ENCODE results near the gene COA1.

Gene COA1

DNA sequence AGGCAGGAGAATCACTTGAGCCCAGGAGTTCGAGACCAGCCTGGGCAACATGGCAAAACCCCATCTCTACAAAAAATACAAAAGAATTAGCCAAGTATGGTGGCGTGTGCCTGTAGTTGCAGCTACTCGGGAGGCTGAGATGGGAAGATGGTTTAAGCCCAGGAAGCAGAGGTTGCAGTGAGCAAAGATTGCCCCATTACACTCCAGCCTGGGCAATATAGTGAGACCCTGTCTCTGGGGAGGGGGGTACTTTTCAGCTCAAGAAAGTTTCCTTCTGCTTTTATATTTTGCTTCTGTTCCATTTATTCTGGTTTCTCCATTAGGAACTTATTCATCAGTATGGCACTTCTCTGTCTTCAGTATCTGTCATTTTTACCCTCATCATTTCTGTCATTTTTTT is 48.6 kb downstream of the COA1 start:
- Histone ChIP-seq H3K27ac (replicated peaks) (no peak overlapping the region), H3K27me3 (ENCODE audit: insufficient read depth, poor library complexity, severe bottlenecking) (no peaks in the 10 kb centered on the region), H3K4me3 (replicated peaks; ENCODE audit: insufficient read depth, low read length) (no peak overlapping the region)
- DNase-seq (ENCODE audit: low read depth in 1 of 2, low spot score in 1 of 2): no peak
- TF ChIP-seq, protein P1, sequence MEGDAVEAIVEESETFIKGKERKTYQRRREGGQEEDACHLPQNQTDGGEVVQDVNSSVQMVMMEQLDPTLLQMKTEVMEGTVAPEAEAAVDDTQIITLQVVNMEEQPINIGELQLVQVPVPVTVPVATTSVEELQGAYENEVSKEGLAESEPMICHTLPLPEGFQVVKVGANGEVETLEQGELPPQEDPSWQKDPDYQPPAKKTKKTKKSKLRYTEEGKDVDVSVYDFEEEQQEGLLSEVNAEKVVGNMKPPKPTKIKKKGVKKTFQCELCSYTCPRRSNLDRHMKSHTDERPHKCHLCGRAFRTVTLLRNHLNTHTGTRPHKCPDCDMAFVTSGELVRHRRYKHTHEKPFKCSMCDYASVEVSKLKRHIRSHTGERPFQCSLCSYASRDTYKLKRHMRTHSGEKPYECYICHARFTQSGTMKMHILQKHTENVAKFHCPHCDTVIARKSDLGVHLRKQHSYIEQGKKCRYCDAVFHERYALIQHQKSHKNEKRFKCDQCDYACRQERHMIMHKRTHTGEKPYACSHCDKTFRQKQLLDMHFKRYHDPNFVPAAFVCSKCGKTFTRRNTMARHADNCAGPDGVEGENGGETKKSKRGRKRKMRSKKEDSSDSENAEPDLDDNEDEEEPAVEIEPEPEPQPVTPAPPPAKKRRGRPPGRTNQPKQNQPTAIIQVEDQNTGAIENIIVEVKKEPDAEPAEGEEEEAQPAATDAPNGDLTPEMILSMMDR (IDR thresholded peaks at IDR 0.05; ENCODE audit: insufficient read depth, low read length): no peak
- no peak for TF ChIP-seq POLR2AphosphoS5 (IDR thresholded peaks at IDR 0.05; ENCODE audit: low read depth)

DNA sequence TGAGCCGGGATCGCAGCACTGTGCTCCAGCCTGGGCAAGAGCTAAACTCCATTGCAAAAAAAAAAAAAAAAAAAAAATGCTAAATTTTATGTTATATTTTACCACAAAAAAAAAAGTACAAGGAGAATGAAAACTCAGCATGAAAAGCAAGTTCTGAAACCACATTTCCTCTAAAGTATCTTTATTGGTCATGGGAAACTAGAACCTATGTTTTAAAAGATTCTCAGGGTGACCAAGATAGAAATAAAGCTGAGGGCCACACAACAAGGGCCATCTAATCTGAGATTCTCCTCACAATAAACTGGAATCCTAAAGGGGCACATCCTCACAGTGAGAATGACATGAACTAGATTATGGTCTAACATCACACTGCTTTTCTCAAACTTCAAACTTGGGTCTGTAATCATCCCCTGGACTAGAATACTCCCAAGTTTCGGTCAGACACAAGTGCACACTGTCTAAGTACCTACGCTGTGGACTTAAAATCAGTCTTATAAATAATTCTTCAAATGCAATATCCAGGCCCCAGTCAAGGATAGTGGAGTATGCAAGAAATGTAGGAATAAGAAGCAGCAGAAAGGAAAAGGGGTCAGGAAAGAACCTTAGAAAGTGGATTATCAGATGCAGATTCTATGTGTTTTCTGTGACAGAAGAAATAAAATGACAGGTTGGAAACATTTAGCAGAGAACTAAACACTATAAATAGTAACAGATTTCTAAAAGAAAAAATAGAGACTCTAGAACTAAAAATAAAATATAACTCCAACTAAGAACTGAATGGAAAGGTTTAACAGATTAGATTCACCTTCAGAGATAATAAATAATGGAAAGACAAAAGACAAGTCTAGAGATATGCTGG is 49.9 kb downstream of the COA1 start:
- Histone ChIP-seq H3K27me3 (ENCODE audit: insufficient read depth, poor library complexity, severe bottlenecking) (no peaks in the 10 kb centered on the region), H3K27ac (replicated peaks) (no peak overlapping the region), H3K4me3 (replicated peaks; ENCODE audit: insufficient read depth, low read length) (no peak overlapping the region)
- TF ChIP-seq GABPA (IDR thresholded peaks at IDR 0.05; ENCODE audit: low read depth) (no peak), SPI1 (IDR thresholded peaks at IDR 0.05; ENCODE audit: borderline replicate concordance, low read depth) (no peak), REST (IDR thresholded peaks at IDR 0.05; ENCODE audit: insufficient replicate concordance, low read depth) (no peak), POLR2AphosphoS5 (IDR thresholded peaks at IDR 0.05; ENCODE audit: low read depth) (no peak)
- TF ChIP-seq, protein P1 (IDR thresholded peaks at IDR 0.05; ENCODE audit: insufficient read depth, low read length): no peak
- no peak for DNase-seq (ENCODE audit: low read depth in 1 of 2, low spot score in 1 of 2)

DNA sequence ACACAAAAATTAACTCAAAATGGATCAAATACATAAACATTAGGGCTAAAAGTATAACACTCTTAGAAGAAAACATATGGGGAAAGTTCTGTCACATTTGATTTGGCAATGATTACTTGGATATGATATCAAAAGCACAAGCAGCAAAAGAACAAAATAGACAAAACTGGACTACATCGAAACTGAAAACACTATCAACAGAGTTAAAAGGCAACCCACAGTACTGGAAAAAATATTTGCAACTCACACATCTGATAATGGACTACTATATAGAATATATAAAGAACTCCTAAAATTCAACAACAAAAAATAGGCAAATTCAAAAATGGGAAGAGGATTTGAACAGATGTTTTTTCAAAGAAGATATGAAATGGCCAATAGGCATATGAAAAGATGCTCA is 51.0 kb downstream of the COA1 start:
- Histone ChIP-seq H3K4me3 (replicated peaks; ENCODE audit: insufficient read depth, low read length) (no peak overlapping the region), H3K27ac (replicated peaks) (no peak overlapping the region), H3K27me3 (ENCODE audit: insufficient read depth, poor library complexity, severe bottlenecking) (no peaks in the 10 kb centered on the region)
- TF ChIP-seq GABPA (IDR thresholded peaks at IDR 0.05; ENCODE audit: low read depth) (no peak), POLR2AphosphoS5 (IDR thresholded peaks at IDR 0.05; ENCODE audit: low read depth) (no peak), REST (IDR thresholded peaks at IDR 0.05; ENCODE audit: insufficient replicate concordance, low read depth) (no peak), SPI1 (IDR thresholded peaks at IDR 0.05; ENCODE audit: borderline replicate concordance, low read depth) (no peak)
- TF ChIP-seq, protein P1 (IDR thresholded peaks at IDR 0.05; ENCODE audit: insufficient read depth, low read length): no peak
- DNase-seq (ENCODE audit: low read depth in 1 of 2, low spot score in 1 of 2): no peak
